GM12878 (cell line): Measurements from ENCODE around the gene PHACTR1. TPM values are rescaled to one million over a fixed set of nuclear protein-coding genes. Genes with fewer than 3 reads are reported as not detected.

Experiments used
- BACH1 ChIP-seq: fragments of 450-650 bp; IDR thresholded peaks from 2 replicates; pipeline ENCODE4 v1.6.1; 2017; ENCODE audit warnings: mild to moderate bottlenecking, borderline replicate concordance
- BCL3 ChIP-seq: IDR thresholded peaks from 2 replicates; pipeline ENCODE4 v1.6.1; 2011; ENCODE audit warnings: borderline replicate concordance, low read depth, mild to moderate bottlenecking, moderate library complexity, low read length; ENCODE audit not compliant: insufficient read depth, poor library complexity, severe bottlenecking
- BMI1 ChIP-seq: fragments of 450-650 bp; IDR thresholded peaks from 2 replicates; pipeline ENCODE4 v1.6.1; 2016; ENCODE audit warnings: mild to moderate bottlenecking, moderate library complexity, borderline replicate concordance
- CTCF ChIP-seq, 3 experiments: IDR thresholded peaks in 2 of 3; conservative IDR thresholded peaks in 1 of 3; 2 replicates each; pipeline ENCODE4 v1.5.1; 2011; ENCODE audit warnings: low read depth in 3 of 3, low read length in 3 of 3, mild to moderate bottlenecking in 3 of 3, control low read depth in 2 of 3, moderate library complexity in 2 of 3, inconsistent platforms in 1 of 3, mixed read lengths in 1 of 3; ENCODE audit not compliant: control insufficient read depth in 2 of 3, insufficient read depth in 1 of 3; ENCODE audit errors: extremely low read depth in 1 of 3
- ESRRA ChIP-seq: IDR thresholded peaks from 2 replicates; pipeline ENCODE4 v1.6.1; 2012; ENCODE audit warnings: mild to moderate bottlenecking, low read length, improper control_type of control experiment
- ETV6 ChIP-seq, 2 experiments: fragments of 450-650 bp in 1 of 2; IDR thresholded peaks in 1 of 2; conservative IDR thresholded peaks in 1 of 2; 2 replicates each; pipeline ENCODE4 v1.6.1; 2014; ENCODE audit warnings: antibody characterized with exemption in 1 of 2, borderline replicate concordance in 1 of 2, low read depth in 1 of 2, mild to moderate bottlenecking in 1 of 2, moderate library complexity in 1 of 2
- HSF1 ChIP-seq: fragments of 150-350 bp; IDR thresholded peaks from 2 replicates; pipeline ENCODE4 v1.6.1; 2014; ENCODE audit warnings: mild to moderate bottlenecking, low read depth, low read length
- LARP7 ChIP-seq: fragments of 450-650 bp; IDR thresholded peaks from 2 replicates; pipeline ENCODE4 v1.6.1; 2017; ENCODE audit warnings: mild to moderate bottlenecking
- PAX8 ChIP-seq: fragments of 450-650 bp; IDR thresholded peaks from 2 replicates; pipeline ENCODE4 v1.6.1; 2017; ENCODE audit warnings: mild to moderate bottlenecking, moderate library complexity
- PKNOX1 ChIP-seq: fragments of 450-650 bp; IDR thresholded peaks from 2 replicates; pipeline ENCODE4 v1.6.1; 2016; ENCODE audit warnings: mild to moderate bottlenecking
- RAD51 ChIP-seq: fragments of 450-650 bp; IDR thresholded peaks from 2 replicates; pipeline ENCODE4 v1.6.1; 2016; ENCODE audit warnings: moderate library complexity, mild to moderate bottlenecking, inconsistent platforms
- REST ChIP-seq: IDR thresholded peaks from 2 replicates; pipeline ENCODE4 v1.6.1; 2012; ENCODE audit warnings: mild to moderate bottlenecking, low read depth, low read length
- SKIL ChIP-seq: fragments of 450-650 bp; IDR thresholded peaks from 2 replicates; pipeline ENCODE4 v1.6.1; 2017; ENCODE audit warnings: mild to moderate bottlenecking, low read depth, inconsistent platforms; ENCODE audit not compliant: poor library complexity, severe bottlenecking
- SREBF1 ChIP-seq: IDR thresholded peaks from 2 replicates; pipeline ENCODE4 v1.6.1; 2012; ENCODE audit warnings: mild to moderate bottlenecking, low read length
- WRNIP1 ChIP-seq: IDR thresholded peaks from 2 replicates; pipeline ENCODE4 v1.6.1; 2011; ENCODE audit warnings: low read depth, low read length, improper control_type of control experiment, borderline replicate concordance
- polyA plus RNA-seq, 11 experiments: library from polyadenylated mRNA; depleted of rRNA in 4 of 11; unstranded in 6 of 11; stranded (reverse) in 5 of 11; fragments of >200 nt; fragmentation: Nextera tagmentation in 4 of 11; fragmentation: Illumina TruSeq in 1 of 11; extraction: Ambion mirVana in 4 of 11; extraction: Trizol in 1 of 11; gene quantifications; 1 replicate in 1 of 11; 2 replicates in 10 of 11; pipeline versions ENCODE4 v1.2.1 to v1.2.3, GENCODE V29; 2011 to 2016; ENCODE audit warnings: inconsistent platforms in 2 of 11, missing spikeins in 2 of 11, low read depth in 1 of 11
- total RNA-seq, 4 experiments: library from RNA; depleted of rRNA in 3 of 4; stranded (reverse); fragments of >200 nt in 3 of 4; fragmentation: Illumina TruSeq in 1 of 4; extraction: Trizol in 1 of 4; gene quantifications; 2 replicates each; pipeline versions ENCODE4 v1.2.1 to v1.2.3, GENCODE V29; 2013 to 2021

The PHACTR1 gene
- total and polyA plus RNA-seq, 10 of the 15 experiments (the other 5 are each of a cell fraction or from before 2014, with no cell fraction given) = 34.2 to 94.6 (median 62.3) TPM

- peak; percentile 80 for TF ChIP-seq BCL3
- TF ChIP-seq BACH1 = peak; percentile 80
- no peak for TF ChIP-seq PKNOX1
- TF ChIP-seq SKIL = peak; percentile 23
- TF ChIP-seq SREBF1 = no peak
- TF ChIP-seq WRNIP1 = no peak
- no peak for TF ChIP-seq CTCF (IDR thresholded peaks at IDR 0.05 in 2 of 3, conservative IDR thresholded peaks at IDR 0.05 in 1 of 3; ENCODE audit: control insufficient read depth in 2 of 3, extremely low read depth in 1 of 3, insufficient read depth in 1 of 3, low read depth in 3 of 3, low read length in 3 of 3)
- no peak for TF ChIP-seq LARP7
- TF ChIP-seq PAX8 = no peak
- TF ChIP-seq ETV6 (conservative IDR thresholded peaks at IDR 0.05 in 1 of 2, IDR thresholded peaks at IDR 0.05 in 1 of 2; ENCODE audit: borderline replicate concordance in 1 of 2, low read depth in 1 of 2) = peak in 1 of 2 experiments; percentile 75; a peak in 2 of 4 replicates
- no peak for TF ChIP-seq ESRRA
- TF ChIP-seq REST = no peak
- no peak for TF ChIP-seq HSF1
- peak; percentile 46; the same call in 1 of the 2 replicates for TF ChIP-seq BMI1
- peak; percentile 62; the same call in 1 of the 2 replicates for TF ChIP-seq RAD51
Observed at GRCh38 chr6:13273931-13274706, 557.6 kb downstream of the PHACTR1 start (continued).
